H1 (cell line): Measurements from ENCODE around the gene TSSC4. TPM values are rescaled to one million over a fixed set of nuclear protein-coding genes. Genes with fewer than 3 reads are reported as not detected.

Experiments used
- CTCF ChIA-PET: fragments of 300-600 bp; sonication (Branson Sonifier 250); formaldehyde crosslinking; loops from one replicate; lab custom pipeline; 2021; ENCODE audit not compliant: partially characterized antibody; lab: Charles Lee
- POLR2A ChIA-PET: fragments of 300-600 bp; sonication (Branson Sonifier 250); formaldehyde crosslinking; loops from one replicate; lab custom pipeline; 2021; ENCODE audit warnings: inconsistent platforms; ENCODE audit not compliant: partially characterized antibody; lab: Charles Lee
- DNase-seq, 2 experiments: peaks; one replicate each; pipeline versions ENCODE4 v3.0.0 to v3.0.0-alpha.2; 2010 to 2022; ENCODE audit warnings: low spot score in 2 of 2, low read depth in 1 of 2, mixed read lengths in 1 of 2
- FAIRE-seq: peaks from 2 replicates; lab custom pipeline; 2011; peaks lifted over from hg19 to GRCh38; lab: Jason Lieb, UNC
- H2AFZ ChIP-seq: 2 replicates; pipeline ENCODE4 v1.8.1; 2012; ENCODE audit warnings: low read length, inconsistent platforms
- H2AK5ac ChIP-seq: 2 replicates; pipeline ENCODE4 v1.6.1; 2013; ENCODE audit warnings: low read depth, low read length
- H2BK120ac ChIP-seq: replicated peaks from 2 replicates; pipeline ENCODE3; 2013; ENCODE audit warnings: low read depth, low read length, inconsistent platforms
- H2BK12ac ChIP-seq: 2 replicates; pipeline ENCODE4 v1.6.1; 2013; ENCODE audit warnings: low read depth, low read length
- H2BK15ac ChIP-seq: 2 replicates; pipeline ENCODE4 v1.6.1; 2013; ENCODE audit warnings: low read length
- H2BK20ac ChIP-seq: 2 replicates; pipeline ENCODE4 v1.6.1; 2013; ENCODE audit warnings: low read length
- H2BK5ac ChIP-seq: 2 replicates; pipeline ENCODE4 v1.6.1; 2013; ENCODE audit warnings: low read depth, low read length
- H3K14ac ChIP-seq: 2 replicates; pipeline ENCODE4 v1.6.1; 2013; ENCODE audit warnings: inconsistent platforms; ENCODE audit not compliant: insufficient read length
- H3K18ac ChIP-seq: 2 replicates; pipeline ENCODE4 v1.6.1; 2013; ENCODE audit warnings: low read length; ENCODE audit errors: extremely low read depth
- H3K23ac ChIP-seq: 2 replicates; pipeline ENCODE4 v1.6.1; 2013; ENCODE audit warnings: inconsistent platforms; ENCODE audit not compliant: insufficient read length
- H3K23me2 ChIP-seq: 2 replicates; pipeline ENCODE4 v1.6.1; 2013; ENCODE audit warnings: low read depth, low read length
- H3K27ac ChIP-seq: 2 replicates; pipeline ENCODE4 v1.6.1; 2011; ENCODE audit warnings: low read depth, low read length, inconsistent platforms
- H3K27me3 ChIP-seq, 4 experiments: replicated peaks in 1 of 4; 1 replicate in 1 of 4; 2 replicates in 3 of 4; pipeline versions ENCODE4 v1.6.1 to v1.8.1; 2011 to 2013; ENCODE audit warnings: low read length in 3 of 4, mild to moderate bottlenecking in 3 of 4, inconsistent platforms in 2 of 4, mixed read lengths in 2 of 4, moderate library complexity in 1 of 4; ENCODE audit not compliant: control insufficient read depth in 3 of 4, insufficient read depth in 3 of 4; ENCODE audit errors: extremely low read depth in 1 of 4
- H3K36me3 ChIP-seq, 4 experiments: 2 replicates each; pipeline versions ENCODE4 v1.6.1 to v1.8.1; 2011 to 2013; ENCODE audit warnings: mild to moderate bottlenecking in 4 of 4, low read length in 3 of 4, moderate library complexity in 2 of 4, control low read depth in 1 of 4, inconsistent platforms in 1 of 4; ENCODE audit not compliant: insufficient read depth in 4 of 4, control insufficient read depth in 2 of 4
- H3K4ac ChIP-seq: replicated peaks from 2 replicates; pipeline ENCODE3; 2013; ENCODE audit warnings: low read length, low read depth, mixed read lengths, inconsistent platforms; ENCODE audit not compliant: insufficient read length
- H3K4me1 ChIP-seq, 4 experiments: replicated peaks in 1 of 4; 1 replicate in 1 of 4; 2 replicates in 3 of 4; pipeline versions ENCODE4 v1.6.1 to v1.8.1; 2011 to 2013; ENCODE audit warnings: low read length in 3 of 4, inconsistent platforms in 2 of 4, mixed read lengths in 1 of 4; ENCODE audit not compliant: insufficient read depth in 4 of 4, control insufficient read depth in 3 of 4
- H3K4me2 ChIP-seq, 2 experiments: 2 replicates each; pipeline versions ENCODE4 v1.6.1 to v1.8.1; 2011 to 2013; ENCODE audit warnings: low read depth in 2 of 2, low read length in 2 of 2, control low read depth in 1 of 2, inconsistent platforms in 1 of 2, mild to moderate bottlenecking in 1 of 2; ENCODE audit not compliant: insufficient read depth in 1 of 2
- H3K4me3 ChIP-seq, 4 experiments: fragments of 200-600, 300-600 bp in 1 of 4; sonication (generic), shearing (Covaris generic), sonication (Bioruptor Twin) in 1 of 4; 2 replicates each; pipeline versions ENCODE4 v1.5.1 to v1.8.1; 2011 to 2016; ENCODE audit warnings: low read length in 4 of 4, low read depth in 3 of 4, control low read depth in 2 of 4, inconsistent platforms in 2 of 4, mild to moderate bottlenecking in 2 of 4, mixed read lengths in 1 of 4, moderate library complexity in 1 of 4; ENCODE audit not compliant: insufficient read depth in 2 of 4; ENCODE audit errors: extremely low read depth in 1 of 4
- H3K56ac ChIP-seq: replicated peaks from 2 replicates; pipeline ENCODE3; 2013; ENCODE audit warnings: low read depth, mild to moderate bottlenecking, mixed read lengths, low read length, inconsistent platforms; ENCODE audit not compliant: insufficient read length
- H3K79me1 ChIP-seq: 2 replicates; pipeline ENCODE4 v1.6.1; 2013; ENCODE audit warnings: low read depth, low read length, control low read depth
- H3K79me2 ChIP-seq, 2 experiments: 2 replicates each; pipeline versions ENCODE4 v1.6.1 to v1.8.1; 2012 to 2013; ENCODE audit warnings: low read length in 2 of 2, mild to moderate bottlenecking in 2 of 2, inconsistent platforms in 1 of 2; ENCODE audit not compliant: insufficient read depth in 2 of 2, control insufficient read depth in 1 of 2
- H3K9ac ChIP-seq, 4 experiments: replicated peaks in 1 of 4; 1 replicate in 1 of 4; 2 replicates in 3 of 4; pipeline versions ENCODE4 v1.6.1 to v1.8.1; 2011 to 2013; ENCODE audit warnings: low read depth in 3 of 4, low read length in 3 of 4, control low read depth in 2 of 4, mild to moderate bottlenecking in 2 of 4, moderate library complexity in 2 of 4, inconsistent platforms in 1 of 4; ENCODE audit errors: extremely low read depth in 1 of 4
- H3K9me3 ChIP-seq, 2 experiments: 2 replicates each; pipeline versions ENCODE4 v1.6.1 to v1.8.1; 2012 to 2013; ENCODE audit warnings: mild to moderate bottlenecking in 2 of 2, moderate library complexity in 2 of 2, control low read depth in 1 of 2, inconsistent platforms in 1 of 2, low read depth in 1 of 2, low read length in 1 of 2, mixed read lengths in 1 of 2; ENCODE audit not compliant: insufficient read depth in 2 of 2
- H4K20me1 ChIP-seq, 2 experiments: replicated peaks in 1 of 2; 2 replicates each; pipeline versions ENCODE3 to v1.8.1; 2011 to 2013; ENCODE audit warnings: inconsistent platforms in 2 of 2, low read length in 2 of 2, mild to moderate bottlenecking in 1 of 2; ENCODE audit not compliant: insufficient read depth in 2 of 2, control insufficient read depth in 1 of 2
- H4K5ac ChIP-seq: 2 replicates; pipeline ENCODE4 v1.6.1; 2013; ENCODE audit warnings: low read length, low read depth, mixed read lengths, inconsistent platforms; ENCODE audit not compliant: insufficient read length
- H4K8ac ChIP-seq: 2 replicates; pipeline ENCODE4 v1.8.0; 2013; ENCODE audit warnings: mild to moderate bottlenecking, moderate library complexity, low read length, inconsistent platforms; ENCODE audit not compliant: insufficient read depth; ENCODE audit errors: extremely low read depth
- H4K91ac ChIP-seq: replicated peaks from 2 replicates; pipeline ENCODE3; 2013; ENCODE audit warnings: low read length, mixed read lengths, inconsistent platforms; ENCODE audit not compliant: insufficient read length
- BCL11A ChIP-seq, 2 experiments: IDR thresholded peaks; one replicate each; pipeline ENCODE4 v1.6.1; 2011; ENCODE audit warnings: low read depth in 2 of 2, low read length in 2 of 2, mild to moderate bottlenecking in 2 of 2
- EGR1 ChIP-seq: IDR thresholded peaks from 2 replicates; pipeline ENCODE4 v1.6.1; 2011; ENCODE audit warnings: low read depth, low read length, borderline replicate concordance
- NANOG ChIP-seq: IDR thresholded peaks from 2 replicates; pipeline ENCODE4 v1.6.1; 2011; ENCODE audit warnings: low read length, low read depth, mild to moderate bottlenecking, inconsistent platforms; ENCODE audit not compliant: insufficient read depth, poor library complexity, severe bottlenecking
- PHF8 ChIP-seq: fragments of 200-600 bp; sonication (generic); conservative IDR thresholded peaks from 2 replicates; pipeline ENCODE4 v1.7.1; 2012; ENCODE audit warnings: low read depth, mild to moderate bottlenecking, inconsistent platforms, low read length, moderate library complexity
- RBBP5 ChIP-seq: IDR thresholded peaks from 2 replicates; pipeline ENCODE4 v1.7.1; 2012; ENCODE audit warnings: low read depth, mild to moderate bottlenecking, inconsistent platforms, low read length, moderate library complexity, borderline replicate concordance
- SIRT6 ChIP-seq: IDR thresholded peaks from one replicate; pipeline ENCODE4 v1.7.1; 2012; ENCODE audit warnings: low read length, inconsistent platforms
- SP1 ChIP-seq: IDR thresholded peaks from 2 replicates; pipeline ENCODE4 v1.6.1; 2011; ENCODE audit warnings: low read depth, low read length
- SRF ChIP-seq: IDR thresholded peaks from 2 replicates; pipeline ENCODE4 v1.6.1; 2011; ENCODE audit warnings: mild to moderate bottlenecking, low read depth, low read length, moderate library complexity
- ZNF274 ChIP-seq: IDR thresholded peaks from 2 replicates; pipeline ENCODE4 v1.7.0; 2012; ENCODE audit warnings: low read length, borderline replicate concordance; ENCODE audit errors: extremely low read depth
- WGBS, 2 experiments: shearing (Covaris generic) in 1 of 2; methylation state at CpG; one replicate each; pipeline versions ENCODE4 v1.1.6 to v1.1.7; 2013 to 2015; ENCODE audit warnings: low lambda C conversion rate in 2 of 2, mixed read lengths in 2 of 2, inconsistent platforms in 1 of 2, low coverage in 1 of 2, missing lambda C conversion rate in 1 of 2; ENCODE audit not compliant: insufficient replicate concordance in 2 of 2, insufficient coverage in 1 of 2, insufficient read length in 1 of 2; ENCODE audit errors: extremely low coverage in 1 of 2, missing lambda C conversion rate in 1 of 2; 5-methylcytosine and 5-hydroxymethylcytosine counted together
- polyA plus RNA-seq, 7 experiments: library from polyadenylated mRNA; depleted of rRNA in 3 of 7; stranded (reverse) in 5 of 7; unstranded in 2 of 7; fragments of >200 nt in 5 of 7; fragments of 200-250 nt in 2 of 7; gene quantifications; 1 replicate in 5 of 7; 2 replicates in 1 of 7; 4 replicates in 1 of 7; pipeline versions ENCODE4 v1.2.1 to v1.2.3, GENCODE V29; 2011 to 2013; ENCODE audit warnings: missing spikeins in 2 of 7, mixed read lengths in 2 of 7
- total RNA-seq: library from RNA; stranded (reverse); fragmentation: NEBNext Ultra II Directional; extraction: Animal tissue kit (Norgen Biotek cat#: 25700); gene quantifications from 2 replicates; pipeline ENCODE4 v1.2.1, GENCODE V29; 2021

TSSC4 gene
- total and polyA plus RNA-seq, 2 of the 8 experiments (the other 6 are each of a cell fraction or from before 2014, with no cell fraction given), result 34.0 to 39.3 TPM

- Histone ChIP-seq H3K27ac (no peak overlapping the region), H2BK5ac (no peak overlapping the region), H3K36me3 (peaks cover 2 to 15% (median 10%) of the 10 kb centered on the region in 4 experiments; a peak in 4 of 8 replicates), H2BK20ac (no peak overlapping the region), H3K4me2 (peak overlapping the region; percentile 81; a peak in 2 of 4 replicates), H2AFZ (no peak overlapping the region), H3K4ac (no peak overlapping the region), H2BK15ac (no peak overlapping the region), H3K18ac (no peak overlapping the region), H3K4me3 (peak overlapping the region in 3 of 4 experiments; percentile 29 to 97 (median 86); a peak in 5 of 8 replicates), H4K8ac (peak overlapping the region; percentile 14; the same call in 1 of the 2 replicates), H2AK5ac (no peak overlapping the region), H3K9ac (no peak overlapping the region), H3K4me1 (peaks cover 0 to 17% (median 6%) of the 10 kb centered on the region in 4 experiments; a peak in 5 of 7 replicates), H3K79me2 (peaks cover 0 to 14% of the 10 kb centered on the region in 2 experiments; a peak in 3 of 4 replicates), H3K14ac (no peak overlapping the region), H4K20me1 (peaks cover 3 to 5% of the 10 kb centered on the region in 2 experiments), H3K23ac (no peak overlapping the region), H4K91ac (no peak overlapping the region), H3K23me2 (peaks cover 12% of the 10 kb centered on the region), H3K27me3 (no peaks in the 10 kb centered on the region), H4K5ac (no peak overlapping the region), H3K56ac (no peak overlapping the region), H2BK12ac (no peak overlapping the region), H3K79me1 (no peaks in the 10 kb centered on the region; the same call in 1 of the 2 replicates), H3K9me3 (no peaks in the 10 kb centered on the region), H2BK120ac (no peak overlapping the region)
- no peak for FAIRE-seq
- DNase-seq, result no peak
- POLR2A ChIA-PET, result interaction anchor here (1.3 to 5.0 kb wide), 4 partner anchors 8 to 25 kb away, joined by 3 to 42 read pairs (median 14); partner anchors contain the start of gene CD81
- WGBS, 2 experiments, result 88% methylated on average over 11 of the region's 13 CpGs; no CpG with 5 or more reads in 1 of the 2 experiments
- TF ChIP-seq SIRT6 (no peak), NANOG (no peak), EGR1 (no peak), ZNF274 (no peak), BCL11A (IDR thresholded peaks at IDR 0.05; ENCODE audit: low read depth in 2 of 2, low read length in 2 of 2) (no peak), SP1 (no peak), RBBP5 (no peak), PHF8 (no peak), SRF (no peak)
- CTCF ChIA-PET, result interaction anchor here (1.0 to 14.1 kb wide), 14 partner anchors 10 to 216 kb away, joined by 3 to 196 read pairs (median 4); no protein-coding TSS in a partner anchor
Measured at GRCh38 chr11:2402106-2402505, 1.6 kb downstream of the TSSC4 start.
